GM12872 (cell line): ENCODE results near the gene GIMAP8.

Source experiments
- TF ChIP-seq, protein P1 (sequence below): IDR thresholded peaks from 3 replicates; pipeline ENCODE4 v1.5.1; 2011; ENCODE audit warnings: low read depth, mild to moderate bottlenecking, low read length, moderate library complexity; ENCODE audit not compliant: insufficient read depth

Gene GIMAP8

DNA sequence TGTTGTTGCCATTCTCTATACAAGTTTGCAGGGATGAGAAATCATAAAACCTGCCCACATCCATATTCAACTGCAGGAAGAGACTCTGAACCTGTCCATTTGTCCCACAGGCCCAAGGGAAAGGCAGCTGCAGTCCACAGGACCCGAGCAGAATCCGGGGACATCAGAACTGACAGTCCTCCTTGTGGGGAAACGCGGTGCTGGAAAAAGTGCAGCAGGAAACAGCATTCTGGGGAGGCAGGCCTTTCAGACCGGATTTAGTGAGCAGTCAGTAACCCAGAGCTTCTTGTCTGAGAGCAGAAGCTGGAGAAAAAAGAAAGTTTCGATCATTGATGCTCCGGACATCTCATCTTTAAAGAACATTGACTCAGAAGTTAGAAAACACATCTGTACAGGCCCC, 23.5 kb downstream of the GIMAP8 start:
- TF ChIP-seq, protein P1, sequence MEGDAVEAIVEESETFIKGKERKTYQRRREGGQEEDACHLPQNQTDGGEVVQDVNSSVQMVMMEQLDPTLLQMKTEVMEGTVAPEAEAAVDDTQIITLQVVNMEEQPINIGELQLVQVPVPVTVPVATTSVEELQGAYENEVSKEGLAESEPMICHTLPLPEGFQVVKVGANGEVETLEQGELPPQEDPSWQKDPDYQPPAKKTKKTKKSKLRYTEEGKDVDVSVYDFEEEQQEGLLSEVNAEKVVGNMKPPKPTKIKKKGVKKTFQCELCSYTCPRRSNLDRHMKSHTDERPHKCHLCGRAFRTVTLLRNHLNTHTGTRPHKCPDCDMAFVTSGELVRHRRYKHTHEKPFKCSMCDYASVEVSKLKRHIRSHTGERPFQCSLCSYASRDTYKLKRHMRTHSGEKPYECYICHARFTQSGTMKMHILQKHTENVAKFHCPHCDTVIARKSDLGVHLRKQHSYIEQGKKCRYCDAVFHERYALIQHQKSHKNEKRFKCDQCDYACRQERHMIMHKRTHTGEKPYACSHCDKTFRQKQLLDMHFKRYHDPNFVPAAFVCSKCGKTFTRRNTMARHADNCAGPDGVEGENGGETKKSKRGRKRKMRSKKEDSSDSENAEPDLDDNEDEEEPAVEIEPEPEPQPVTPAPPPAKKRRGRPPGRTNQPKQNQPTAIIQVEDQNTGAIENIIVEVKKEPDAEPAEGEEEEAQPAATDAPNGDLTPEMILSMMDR, result no peak

DNA sequence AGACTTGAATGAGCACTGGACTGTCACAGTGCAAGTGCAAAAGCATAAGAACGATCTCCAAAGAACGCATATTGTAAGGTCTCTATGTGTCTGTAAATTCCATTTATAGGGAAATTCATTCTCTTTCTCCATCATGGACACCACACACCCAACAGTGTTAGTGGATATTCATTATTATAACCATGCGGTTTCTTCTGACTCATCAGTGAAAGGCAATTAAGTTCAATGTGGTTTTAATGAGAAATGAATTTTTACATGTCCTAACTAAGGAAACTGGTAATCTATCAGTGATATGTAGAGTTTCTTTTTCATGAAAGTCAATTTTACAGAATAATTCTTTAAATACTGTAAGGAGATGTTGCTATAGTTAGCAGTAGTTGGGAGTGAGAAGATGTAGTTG, 25.9 kb downstream of the GIMAP8 start:
- TF ChIP-seq, protein P1, result no peak

DNA sequence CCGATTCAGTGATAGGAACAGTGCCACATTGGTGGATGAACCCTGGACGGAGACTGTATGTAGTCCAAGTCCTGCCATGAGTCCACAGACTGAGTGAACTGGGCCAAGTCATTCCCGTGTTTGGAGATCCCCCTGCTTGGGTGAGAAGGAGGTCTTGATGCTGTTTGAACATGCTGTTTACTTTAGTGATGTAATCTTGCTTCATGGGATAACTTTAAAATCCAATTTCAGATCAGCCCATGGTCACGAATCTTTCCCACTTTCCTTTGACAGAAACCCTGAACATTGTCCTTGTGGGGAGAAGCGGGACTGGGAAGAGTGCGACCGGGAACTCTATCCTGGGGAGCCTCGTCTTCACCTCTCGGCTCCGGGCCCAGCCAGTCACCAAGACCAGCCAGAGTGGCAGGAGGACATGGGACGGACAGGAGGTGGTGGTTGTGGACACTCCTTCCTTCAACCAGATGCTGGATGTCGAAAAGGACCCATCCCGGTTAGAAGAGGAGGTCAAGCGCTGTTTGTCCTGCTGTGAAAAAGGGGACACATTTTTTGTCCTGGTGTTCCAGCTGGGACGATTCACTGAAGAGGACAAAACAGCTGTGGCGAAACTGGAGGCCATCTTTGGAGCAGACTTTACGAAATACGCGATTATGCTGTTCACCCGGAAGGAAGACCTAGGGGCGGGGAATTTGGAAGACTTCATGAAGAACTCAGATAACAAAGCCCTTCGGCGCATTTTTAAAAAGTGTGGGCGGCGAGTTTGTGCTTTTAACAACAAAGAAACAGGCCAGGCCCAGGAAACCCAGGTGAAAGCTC, 26.6 kb downstream of the GIMAP8 start:
- TF ChIP-seq, protein P1, result no peak

DNA sequence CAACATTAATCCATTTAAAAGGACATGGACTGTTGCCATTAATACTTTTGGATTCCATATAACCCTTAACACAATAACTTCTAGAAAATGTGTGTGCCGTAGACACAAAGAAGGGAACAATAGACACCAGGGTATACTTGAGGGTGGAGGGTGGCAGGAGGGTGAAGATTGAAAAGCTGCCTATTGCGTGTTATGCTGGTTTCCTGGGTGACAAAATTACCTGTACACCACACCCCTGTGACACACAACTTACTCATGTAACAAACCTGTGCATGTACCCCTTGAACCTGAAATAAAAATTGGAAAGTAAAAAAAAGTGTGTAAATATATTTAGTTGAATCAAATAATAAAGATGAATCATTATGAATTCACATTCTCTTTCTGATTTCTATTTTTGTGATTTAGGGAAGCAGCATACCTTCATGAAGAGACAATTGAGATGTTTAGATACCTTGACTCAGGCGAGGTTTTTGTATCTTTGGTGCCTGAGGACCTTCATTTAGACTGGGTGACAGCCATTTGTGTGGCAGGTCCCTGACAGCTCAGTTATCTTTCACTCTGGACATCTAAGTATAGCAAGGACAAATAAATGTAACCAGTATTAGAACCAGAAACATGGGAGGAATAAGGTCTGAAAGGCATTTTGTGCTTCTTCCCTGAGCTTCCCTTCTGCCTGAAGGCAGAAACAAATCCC, 28.7 kb downstream of the GIMAP8 start:
- TF ChIP-seq, protein P1, result no peak

DNA sequence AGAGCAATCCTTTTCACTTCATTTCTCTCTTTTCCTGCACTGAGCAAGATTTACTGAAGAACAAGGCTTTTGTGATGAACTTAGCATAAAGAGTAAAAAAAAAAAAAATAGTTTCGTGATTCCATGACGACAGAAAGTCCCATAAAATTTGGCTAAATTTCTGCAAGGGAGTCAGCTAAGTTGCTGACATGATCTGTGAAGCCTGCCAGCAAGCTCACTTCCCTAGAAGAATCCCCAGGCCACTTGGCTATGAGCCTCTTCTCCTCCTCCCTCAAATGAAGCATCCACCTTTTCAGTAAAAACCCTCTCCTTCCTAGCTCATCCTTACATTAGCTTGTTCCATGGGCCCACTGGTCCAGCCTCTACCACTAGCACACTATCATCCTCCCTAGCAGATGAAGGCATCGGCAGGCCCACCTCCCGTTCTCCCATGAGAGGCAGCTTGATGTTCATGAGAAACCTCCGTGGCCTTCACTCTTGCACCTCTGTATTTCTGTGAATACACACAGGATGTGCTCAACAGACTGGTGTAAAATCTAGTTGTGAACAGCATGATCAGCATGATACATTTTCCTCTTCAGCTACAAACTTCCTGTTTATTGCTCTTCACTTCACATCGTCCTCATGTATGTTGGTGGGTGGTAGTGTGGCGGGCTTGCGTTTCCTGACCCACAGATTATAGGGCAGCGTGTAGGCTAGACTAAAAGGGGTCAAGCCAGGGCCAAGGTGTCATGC, 30.9 kb downstream of the GIMAP8 start:
- TF ChIP-seq, protein P1, result no peak

DNA sequence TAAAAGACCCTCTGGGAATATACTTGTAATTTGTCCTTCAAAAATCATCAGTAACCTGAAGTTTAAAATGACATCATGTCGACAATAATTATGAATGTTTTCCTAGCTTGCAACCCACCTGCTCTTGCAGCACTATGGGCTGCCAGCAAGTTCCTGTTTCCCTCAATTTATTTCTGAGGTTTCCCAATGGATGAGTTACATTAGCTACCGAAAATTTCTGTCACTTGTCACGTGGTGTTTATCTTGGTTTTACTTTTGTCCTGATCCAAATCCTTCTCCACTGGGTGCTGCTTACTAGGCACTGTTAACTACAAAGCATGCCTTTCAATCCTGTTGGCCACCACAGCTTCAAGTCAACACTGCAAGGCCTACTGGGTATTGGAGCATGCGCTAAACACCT, 31.5 kb downstream of the GIMAP8 start:
- TF ChIP-seq, protein P1, result no peak

DNA sequence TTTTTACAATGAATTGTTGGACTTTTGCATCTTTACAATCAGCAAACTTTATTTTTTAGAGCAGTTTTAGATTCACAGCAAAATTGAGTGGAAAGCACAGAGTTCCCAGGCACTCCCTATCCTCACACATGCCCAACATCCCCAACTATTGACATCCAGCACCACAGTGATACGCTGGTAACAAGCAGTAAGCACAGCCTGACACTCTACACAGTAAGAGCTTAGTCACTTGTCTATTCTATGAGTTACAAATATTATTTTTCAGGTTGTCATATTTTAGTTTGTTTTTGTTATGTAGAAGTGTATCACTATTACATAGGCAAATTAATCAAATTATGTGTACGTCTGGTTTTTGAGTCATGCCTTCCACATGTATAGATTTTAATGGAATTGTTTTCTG, 37.2 kb downstream of the GIMAP8 start:
- TF ChIP-seq, protein P1, result no peak
